ENCODE measurements around the gene ABI3BP. TPM values are rescaled to one million over a fixed set of nuclear protein-coding genes. Genes with fewer than 3 reads are reported as not detected.
A peak's percentile ranks its signal among the peaks of the same experiment; 100 is the strongest.

Gene ABI3BP
- total RNA-seq, 1 experiment from 2014 or later, result 0.74 TPM

GRCh38 chr3:100745617-100746016, 247.6 kb downstream of the ABI3BP start:
- H3K27ac Mint-ChIP-seq, result no peak overlapping the region
- ChIA-PET CTCF (no interaction called here), POLR2A (no interaction called here)
- ATAC-seq (no peak), DNase-seq (ENCODE audit: low spot score) (no peak)
- H3K4me1 Mint-ChIP-seq, result no peaks in the 10 kb centered on the region
- no peaks in the 10 kb centered on the region for H3K27me3 Mint-ChIP-seq (ENCODE audit: low read depth)
- H3K36me3 Mint-ChIP-seq, result peaks cover 48% of the 10 kb centered on the region
- no peak for TF ChIP-seq KAT7 (CRISPR knock-in tag; IDR thresholded peaks at IDR 0.05; ENCODE audit: borderline replicate concordance)
- TF ChIP-seq CTCF (IDR thresholded peaks at IDR 0.05), result no peak
- no peak for TF ChIP-seq ZNF671 (CRISPR knock-in tag; IDR thresholded peaks at IDR 0.05)
- TF ChIP-seq GABPB1 (CRISPR knock-in tag; IDR thresholded peaks at IDR 0.05), result no peak
- TF ChIP-seq ATF3 (CRISPR knock-in tag; conservative IDR thresholded peaks at IDR 0.05), result no peak
- no peak for TF ChIP-seq AR (CRISPR knock-in tag; IDR thresholded peaks at IDR 0.05)
- no peak for TF ChIP-seq CREM (CRISPR knock-in tag; IDR thresholded peaks at IDR 0.05)
- TF ChIP-seq ZNF512 (CRISPR knock-in tag; IDR thresholded peaks at IDR 0.05; ENCODE audit: borderline replicate concordance), result no peak
- TF ChIP-seq IRF1 (CRISPR knock-in tag; IDR thresholded peaks at IDR 0.05), result no peak
- TF ChIP-seq ZNF219 (CRISPR knock-in tag; IDR thresholded peaks at IDR 0.05; ENCODE audit: borderline replicate concordance), result no peak
- TF ChIP-seq ATF2 (CRISPR knock-in tag; IDR thresholded peaks at IDR 0.05; ENCODE audit: borderline replicate concordance, low read depth), result no peak
- no peaks in the 10 kb centered on the region for H3K9me3 Mint-ChIP-seq
- H3K4me3 Mint-ChIP-seq, result no peak overlapping the region

GRCh38 chr3:100744671-100745070, 248.6 kb downstream of the ABI3BP start:
- no peak for DNase-seq (ENCODE audit: low spot score)
- H3K9me3 Mint-ChIP-seq, result no peaks in the 10 kb centered on the region
- H3K27ac Mint-ChIP-seq, result 0 out of 2 replicates have a peak overlapping the region, but pooled peaks have one; percentile 20
- H3K27me3 Mint-ChIP-seq (ENCODE audit: low read depth), result no peaks in the 10 kb centered on the region
- no peak for ATAC-seq
- H3K4me3 Mint-ChIP-seq, result no peak overlapping the region
- H3K4me1 Mint-ChIP-seq, result no peaks in the 10 kb centered on the region
- ChIA-PET POLR2A (no interaction called here), CTCF (no interaction called here)
- H3K36me3 Mint-ChIP-seq, result peaks cover 48% of the 10 kb centered on the region
- TF ChIP-seq ATF2 (CRISPR knock-in tag; IDR thresholded peaks at IDR 0.05; ENCODE audit: borderline replicate concordance, low read depth), result no peak
- TF ChIP-seq CREM (CRISPR knock-in tag; IDR thresholded peaks at IDR 0.05), result no peak
- no peak for TF ChIP-seq MXD4 (CRISPR knock-in tag; IDR thresholded peaks at IDR 0.05; ENCODE audit: borderline replicate concordance)
- TF ChIP-seq, protein P1, sequence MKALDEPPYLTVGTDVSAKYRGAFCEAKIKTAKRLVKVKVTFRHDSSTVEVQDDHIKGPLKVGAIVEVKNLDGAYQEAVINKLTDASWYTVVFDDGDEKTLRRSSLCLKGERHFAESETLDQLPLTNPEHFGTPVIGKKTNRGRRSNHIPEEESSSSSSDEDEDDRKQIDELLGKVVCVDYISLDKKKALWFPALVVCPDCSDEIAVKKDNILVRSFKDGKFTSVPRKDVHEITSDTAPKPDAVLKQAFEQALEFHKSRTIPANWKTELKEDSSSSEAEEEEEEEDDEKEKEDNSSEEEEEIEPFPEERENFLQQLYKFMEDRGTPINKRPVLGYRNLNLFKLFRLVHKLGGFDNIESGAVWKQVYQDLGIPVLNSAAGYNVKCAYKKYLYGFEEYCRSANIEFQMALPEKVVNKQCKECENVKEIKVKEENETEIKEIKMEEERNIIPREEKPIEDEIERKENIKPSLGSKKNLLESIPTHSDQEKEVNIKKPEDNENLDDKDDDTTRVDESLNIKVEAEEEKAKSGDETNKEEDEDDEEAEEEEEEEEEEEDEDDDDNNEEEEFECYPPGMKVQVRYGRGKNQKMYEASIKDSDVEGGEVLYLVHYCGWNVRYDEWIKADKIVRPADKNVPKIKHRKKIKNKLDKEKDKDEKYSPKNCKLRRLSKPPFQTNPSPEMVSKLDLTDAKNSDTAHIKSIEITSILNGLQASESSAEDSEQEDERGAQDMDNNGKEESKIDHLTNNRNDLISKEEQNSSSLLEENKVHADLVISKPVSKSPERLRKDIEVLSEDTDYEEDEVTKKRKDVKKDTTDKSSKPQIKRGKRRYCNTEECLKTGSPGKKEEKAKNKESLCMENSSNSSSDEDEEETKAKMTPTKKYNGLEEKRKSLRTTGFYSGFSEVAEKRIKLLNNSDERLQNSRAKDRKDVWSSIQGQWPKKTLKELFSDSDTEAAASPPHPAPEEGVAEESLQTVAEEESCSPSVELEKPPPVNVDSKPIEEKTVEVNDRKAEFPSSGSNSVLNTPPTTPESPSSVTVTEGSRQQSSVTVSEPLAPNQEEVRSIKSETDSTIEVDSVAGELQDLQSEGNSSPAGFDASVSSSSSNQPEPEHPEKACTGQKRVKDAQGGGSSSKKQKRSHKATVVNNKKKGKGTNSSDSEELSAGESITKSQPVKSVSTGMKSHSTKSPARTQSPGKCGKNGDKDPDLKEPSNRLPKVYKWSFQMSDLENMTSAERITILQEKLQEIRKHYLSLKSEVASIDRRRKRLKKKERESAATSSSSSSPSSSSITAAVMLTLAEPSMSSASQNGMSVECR (CRISPR knock-in tag; IDR thresholded peaks at IDR 0.05; ENCODE audit: borderline replicate concordance), result no peak
- no peak for TF ChIP-seq TCF7 (CRISPR knock-in tag; IDR thresholded peaks at IDR 0.05; ENCODE audit: low read depth)
- no peak for TF ChIP-seq SMAD4 (CRISPR knock-in tag; IDR thresholded peaks at IDR 0.05)
- no peak for TF ChIP-seq ZNF396 (CRISPR knock-in tag; IDR thresholded peaks at IDR 0.05; ENCODE audit: borderline replicate concordance)
- TF ChIP-seq, protein P2, sequence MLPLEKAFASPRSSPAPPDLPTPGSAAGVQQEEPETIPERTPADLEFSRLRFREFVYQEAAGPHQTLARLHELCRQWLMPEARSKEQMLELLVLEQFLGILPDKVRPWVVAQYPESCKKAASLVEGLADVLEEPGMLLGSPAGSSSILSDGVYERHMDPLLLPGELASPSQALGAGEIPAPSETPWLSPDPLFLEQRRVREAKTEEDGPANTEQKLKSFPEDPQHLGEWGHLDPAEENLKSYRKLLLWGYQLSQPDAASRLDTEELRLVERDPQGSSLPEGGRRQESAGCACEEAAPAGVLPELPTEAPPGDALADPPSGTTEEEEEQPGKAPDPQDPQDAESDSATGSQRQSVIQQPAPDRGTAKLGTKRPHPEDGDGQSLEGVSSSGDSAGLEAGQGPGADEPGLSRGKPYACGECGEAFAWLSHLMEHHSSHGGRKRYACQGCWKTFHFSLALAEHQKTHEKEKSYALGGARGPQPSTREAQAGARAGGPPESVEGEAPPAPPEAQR (CRISPR knock-in tag; IDR thresholded peaks at IDR 0.05), result no peak
